Left cardiac atrium (tissue), 4 donors: ENCODE results near the gene SLC35F5. TPM values are rescaled to one million over a fixed set of nuclear protein-coding genes. Genes with fewer than 3 reads are reported as not detected.
"Not testable (repeated sequence)": the region's sequence is repeated elsewhere in the genome, so short reads cannot be mapped to it uniquely, and the experiment has no call there.

Experiments used
- ATAC-seq, 2 donors: fragments of 200-7000 bp; cut with Tn5 transposase; one replicate each; pipeline ENCODE4 v1.9.1; 2020; ENCODE audit warnings: mild to moderate bottlenecking in 2 of 2, moderate library complexity in 2 of 2
- DNase-seq: peaks from one replicate; pipeline ENCODE4 v3.0.0-alpha.2; 2020
- intact Hi-C, 2 donors: fragments of 100-400 bp; cut with DNase I; formaldehyde crosslinking; loops; one replicate each; pipeline versions ENCODE4 v1.14.1 to v1.15.1; 2022 to 2023
- long read RNA-seq: library from polyadenylated mRNA; unstranded; transcript quantifications from one replicate; pipeline ENCODE4 v2.0.0, GENCODE V29; 2021
- total RNA-seq, 2 donors: library from RNA; stranded (reverse); fragmentation: NEBNext Ultra II Directional; extraction: Animal tissue kit (Norgen Biotek cat#: 25700); gene quantifications; one replicate each; pipeline ENCODE4 v1.2.1, GENCODE V29; 2021
- donor health status: DM: no; HTN: yes; CAD: no.
- donor health status: DM: no; HTN: yes; CAD: no; lungs with severe emphysema.
- donor health status: DM: yes; HTN: yes; CAD: no.
- donor health status: Dilated cardiomyopathy.

The SLC35F5 gene
- 10 to 100 TPM; 48.5 to 62.2 TPM for total RNA-seq
- long read RNA-seq, full-length matches to known transcripts: 32 of 45 reads
- long read RNA-seq, partial matches to known transcripts: 2 of 45 reads
- long read RNA-seq, other reads (novel, unspliced or antisense): 11 of 45 reads

GRCh38 chr2:113756355-113757137 is at the start of gene SLC35F5:
Gene SLC35F5, minus strand, starts transcription at chr2:113756642. Its CDS starts 233 bp downstream, at chr2:113756409.
- peak; percentile 99 for ATAC-seq
- DNase-seq: peak; percentile 93
- intact Hi-C loops: loop anchor here in 1 of 2 donors (2.0 to 10.0 kb wide), 2 partner anchors 132 to 208 kb away; no protein-coding TSS in a partner anchor

- ATAC-seq (no peak), DNase-seq (no peak)
- intact Hi-C loops: no loop called here
These were observed 42.9 kb upstream of the SLC35F5 start for GRCh38 chr2:113799375-113799774.

GRCh38 chr2:113797237-113797636 is 40.8 kb upstream of the SLC35F5 start:
- intact Hi-C loops: no loop called here
- ATAC-seq (no peak), DNase-seq (no peak)

- ATAC-seq (no peak), DNase-seq (no peak)
- intact Hi-C loops: no loop called here
These were observed 40.2 kb upstream of the SLC35F5 start for GRCh38 chr2:113796592-113797175.

- ATAC-seq: peak; percentile 15 to 36
- no peak for DNase-seq
- intact Hi-C loops: no loop called here
These were observed 39.0 kb upstream of the SLC35F5 start for GRCh38 chr2:113795405-113795920.

- no peak for DNase-seq
- no peak for ATAC-seq
- intact Hi-C loops: no loop called here
These were observed 35.5 kb upstream of the SLC35F5 start for GRCh38 chr2:113791697-113792590.

- no peak for DNase-seq
These were observed 28.6 kb upstream of the SLC35F5 start for GRCh38 chr2:113784823-113785744.

GRCh38 chr2:113780472-113780871 is 24.0 kb upstream of the SLC35F5 start:
- DNase-seq: no peak
- intact Hi-C loops: no loop called here
- ATAC-seq: no peak

More at GRCh38 chr2:113784823-113785744, 28.6 kb upstream of the SLC35F5 start:
- intact Hi-C loops: no loop called here
- peak; percentile 85 to 88 for ATAC-seq

GRCh38 chr2:113777371-113777770 is 20.9 kb upstream of the SLC35F5 start:
- DNase-seq (no peak), ATAC-seq (no peak)
- intact Hi-C loops: no loop called here

- no peak for ATAC-seq
- no peak for DNase-seq
- intact Hi-C loops: no loop called here
These were observed 20.5 kb upstream of the SLC35F5 start for GRCh38 chr2:113776949-113777348.

- intact Hi-C loops, ATAC-seq, DNase-seq: not testable (repeated sequence)
These were observed 18.2 kb upstream of the SLC35F5 start for GRCh38 chr2:113774616-113775015.

- DNase-seq (no peak), ATAC-seq (no peak)
- intact Hi-C loops: no loop called here
These were observed 14.5 kb upstream of the SLC35F5 start for GRCh38 chr2:113770929-113771328.

GRCh38 chr2:113769555-113769954 is 13.1 kb upstream of the SLC35F5 start:
- DNase-seq (no peak), ATAC-seq (no peak)
- intact Hi-C loops: no loop called here

- DNase-seq (no peak), ATAC-seq (no peak)
- intact Hi-C loops: no loop called here
These were observed 12.3 kb upstream of the SLC35F5 start for GRCh38 chr2:113768770-113769169.

- DNase-seq (no peak), ATAC-seq (no peak)
- intact Hi-C loops: no loop called here
These were observed 11.5 kb upstream of the SLC35F5 start for GRCh38 chr2:113767811-113768460.

GRCh38 chr2:113765276-113765675 is 8.8 kb upstream of the SLC35F5 start:
- DNase-seq (no peak), ATAC-seq (no peak)
- intact Hi-C loops: no loop called here

- intact Hi-C loops: no loop called here
- DNase-seq: no peak
- ATAC-seq: no peak
These were observed 6.1 kb upstream of the SLC35F5 start for GRCh38 chr2:113762377-113763118.
